GM13977 (cell line): ENCODE data around the gene GNAI3.
A peak's percentile ranks its signal among the peaks of the same experiment; 100 is the strongest.

Source experiments
- DNase-seq: peaks from one replicate; pipeline ENCODE4 v3.0.0; 2012; ENCODE audit warnings: low spot score
- CTCF ChIP-seq: IDR thresholded peaks from 2 replicates; pipeline ENCODE4 v1.5.1; 2012; ENCODE audit warnings: mild to moderate bottlenecking, control low read depth; ENCODE audit not compliant: insufficient read depth; ENCODE audit errors: extremely low read depth, missing control alignments
- in situ Hi-C: fragments of 300-500 bp; cut with MboI; formaldehyde crosslinking; loops from one replicate; pipeline ENCODE4 v1.12.0; 2022; ENCODE audit warnings: low sequenced_read_pairs, low pct_unique_long_range_greater_than_20kb, mixed read lengths, inconsistent platforms; ENCODE audit not compliant: unreplicated experiment

The GNAI3 gene

DNA sequence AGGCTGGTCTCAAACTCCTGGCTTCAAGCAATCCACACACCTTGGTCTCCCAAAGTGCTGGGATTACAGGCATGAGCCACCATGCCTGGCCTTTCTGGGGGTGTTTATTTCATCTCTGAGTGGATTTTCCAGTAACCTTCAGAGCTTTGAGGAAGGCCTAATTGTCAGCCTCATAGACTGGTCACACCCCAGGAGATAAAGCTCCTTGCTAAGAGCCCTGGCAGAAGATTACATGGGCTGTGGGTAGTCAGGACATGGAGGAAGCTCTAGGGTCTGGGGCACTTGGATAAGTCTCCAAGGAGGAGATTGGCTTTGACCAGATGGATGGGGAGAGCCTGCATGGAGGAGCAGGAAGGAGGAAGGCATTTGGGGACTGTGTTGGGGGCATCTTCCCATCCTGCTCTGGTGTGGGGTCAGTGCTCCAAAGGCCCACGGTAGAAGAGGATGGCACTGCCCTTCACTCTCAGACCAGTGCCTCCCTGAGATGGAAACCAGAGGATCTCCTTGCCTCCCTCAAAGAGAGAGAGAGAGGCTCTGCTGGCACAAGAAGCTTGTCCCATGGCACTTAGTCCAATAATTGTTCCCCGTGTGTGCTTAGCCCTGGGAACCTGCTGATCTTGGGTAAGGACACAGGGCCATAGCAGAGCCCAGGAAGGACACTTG lies 92.8 kb downstream of the GNAI3 start:
- in situ Hi-C loops = loop anchor here (5.0 to 10.0 kb wide), 2 partner anchors 131 to 344 kb away; partner anchors contain the start of gene AHCYL1
- no peak for TF ChIP-seq CTCF
- no peak for DNase-seq

- no peak for TF ChIP-seq CTCF
- DNase-seq = no peak
- in situ Hi-C loops = loop anchor here (5.0 to 10.0 kb wide), 2 partner anchors 130 to 343 kb away; partner anchors contain the start of gene AHCYL1
Observed at GRCh38 chr1:109641861-109642260, 93.4 kb downstream of the GNAI3 start.

DNA sequence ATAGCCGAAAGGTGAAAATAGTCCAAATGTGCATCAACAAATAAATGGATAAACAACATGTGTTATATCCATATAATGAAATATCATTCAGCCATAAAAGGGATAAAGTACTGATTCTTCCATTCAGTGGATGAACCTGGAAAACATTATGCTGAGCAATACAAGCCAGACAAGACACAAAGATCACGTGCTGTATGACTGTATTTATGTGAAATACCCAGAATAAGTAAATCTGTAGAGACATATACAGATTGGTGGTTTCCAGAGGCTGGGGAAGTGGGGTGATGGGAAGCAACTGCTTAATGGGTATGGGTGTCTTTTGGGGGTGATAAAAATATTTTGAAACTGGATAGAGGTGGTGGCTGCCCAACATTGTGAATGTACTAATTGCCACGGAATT lies 94.2 kb downstream of the GNAI3 start:
- no peak for DNase-seq

DNA sequence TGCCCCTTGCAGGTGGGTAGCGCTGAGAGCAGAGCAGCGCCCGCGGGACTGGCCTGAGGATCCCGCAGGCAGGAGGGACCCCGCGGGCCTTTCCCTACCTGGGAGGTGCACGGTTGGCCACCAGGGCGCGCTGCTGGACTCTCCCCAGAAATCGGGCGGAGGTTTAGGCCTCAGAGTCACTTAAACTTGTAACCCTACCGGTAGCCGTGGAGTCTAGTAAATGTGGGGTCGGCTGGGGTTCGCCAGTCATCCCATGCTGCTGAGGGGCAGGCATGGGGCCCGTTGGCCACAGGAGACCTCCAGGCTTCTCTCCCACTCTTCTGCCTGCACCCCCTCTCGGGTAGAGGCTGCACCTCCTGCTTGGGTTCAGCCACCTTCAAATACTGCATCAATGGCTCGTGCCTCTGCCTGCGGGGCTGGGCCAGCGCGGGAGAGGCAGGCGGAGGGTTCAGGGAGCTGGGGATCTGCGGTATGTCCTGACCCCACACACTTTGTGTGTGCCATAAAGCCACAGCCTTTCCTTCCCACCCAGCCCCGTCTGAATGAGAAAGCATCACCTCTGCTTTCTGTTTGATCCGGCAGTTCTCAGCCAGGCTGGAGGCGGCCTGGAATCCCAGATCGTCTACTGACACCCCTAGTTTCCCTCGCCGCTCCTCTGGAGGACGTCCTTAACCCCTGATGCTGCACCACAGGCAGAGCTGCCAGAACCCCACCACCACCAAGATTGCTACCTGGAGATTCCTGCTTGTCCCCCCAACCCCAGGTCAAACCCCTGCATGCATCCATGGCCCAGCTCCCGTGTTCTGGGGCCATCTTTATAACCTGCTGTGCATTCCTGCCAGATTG lies 95.2 kb downstream of the GNAI3 start:
- peak; percentile 82 for DNase-seq
- peak; percentile 96 for TF ChIP-seq CTCF
- in situ Hi-C loops = loop anchor here (5.0 to 10.0 kb wide), 2 partner anchors 129 to 341 kb away; partner anchors contain the start of gene AHCYL1

More for the DNA sequence above, 94.2 kb downstream of the GNAI3 start:
- in situ Hi-C loops = loop anchor here (5.0 to 10.0 kb wide), 2 partner anchors 130 to 342 kb away; partner anchors contain the start of gene AHCYL1
- no peak for TF ChIP-seq CTCF

GRCh38 chr1:109644670-109645069 lies 96.3 kb downstream of the GNAI3 start:
- no peak for DNase-seq
- in situ Hi-C loops = loop anchor here (5.0 to 10.0 kb wide), 2 partner anchors 128 to 340 kb away; partner anchors contain the start of gene AHCYL1
- TF ChIP-seq CTCF = no peak

DNA sequence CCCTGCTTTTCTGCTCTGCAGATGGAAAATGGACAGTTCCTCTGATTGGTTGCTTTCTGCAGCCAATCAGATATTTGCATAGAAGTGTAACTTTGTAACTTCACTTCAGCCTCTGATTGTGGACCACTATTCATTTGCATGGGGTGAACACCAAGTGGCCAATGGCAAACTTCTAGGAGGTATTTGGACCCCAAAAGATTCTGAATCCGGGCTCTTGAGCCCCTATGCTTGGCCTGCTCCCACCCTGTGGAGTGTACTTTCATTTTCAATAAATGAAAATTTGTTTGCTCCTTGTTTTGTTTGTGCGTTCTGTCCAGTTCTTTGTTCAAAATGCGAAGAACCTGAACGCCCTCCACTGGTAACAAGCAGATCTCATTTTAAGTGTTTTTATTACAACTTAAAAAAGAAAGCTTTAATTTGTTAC lies 101.1 kb downstream of the GNAI3 start:
- TF ChIP-seq CTCF = peak; percentile 37
- in situ Hi-C loops = loop anchor here (10.0 kb wide), 1 partner anchor 335 kb away; the partner anchor contains the start of gene AHCYL1
- DNase-seq = no peak
